Measurements from ENCODE around the gene SSH2. TPM values are rescaled to one million over a fixed set of nuclear protein-coding genes. Genes with fewer than 3 reads are reported as not detected.

Gene SSH2
- total and polyA plus RNA-seq, 3 donors from 2014 or later, result 31.0 to 62.3 (median 37.4) TPM

GRCh38 chr17:29747660-29748059 lies 182.4 kb downstream of the SSH2 start:
- no peak for DNase-seq
- intact Hi-C loops (cut with DNase I; ENCODE audit: low total_unique reads), result no loop called here
- Histone ChIP-seq H3K4me3 (no peak overlapping the region), H3K36me3 (ENCODE audit: low read depth, missing control alignments) (no peaks in the 10 kb centered on the region), H3K9me3 (no peaks in the 10 kb centered on the region), H3K27ac (no peak overlapping the region), H3K4me1 (peaks cover 7% of the 10 kb centered on the region), H3K27me3 (no peaks in the 10 kb centered on the region)
- 89 to 96% methylated on average over 1 of the region's 1 CpG for WGBS, 2 donors
- no peak for TF ChIP-seq CTCF (IDR thresholded peaks at IDR 0.05)
- no peak for TF ChIP-seq POLR2A (IDR thresholded peaks at IDR 0.05)

- Histone ChIP-seq H3K4me1 (peaks cover 7% of the 10 kb centered on the region), H3K27ac (no peak overlapping the region), H3K27me3 (no peaks in the 10 kb centered on the region), H3K9me3 (no peaks in the 10 kb centered on the region), H3K36me3 (ENCODE audit: low read depth, missing control alignments) (no peaks in the 10 kb centered on the region), H3K4me3 (no peak overlapping the region)
- no peak for DNase-seq
- intact Hi-C loops (cut with DNase I; ENCODE audit: low total_unique reads), result no loop called here
- 83 to 87% methylated on average over 4 of the region's 4 CpGs for WGBS, 2 donors
- no peak for TF ChIP-seq POLR2A (IDR thresholded peaks at IDR 0.05)
- TF ChIP-seq CTCF (IDR thresholded peaks at IDR 0.05), result no peak
Observed at GRCh38 chr17:29746669-29747068, 183.4 kb downstream of the SSH2 start.

- intact Hi-C loops (cut with DNase I; ENCODE audit: low total_unique reads), result no loop called here
- H3K27me3 ChIP-seq, result no peaks in the 10 kb centered on the region
- no peaks in the 10 kb centered on the region for H3K9me3 ChIP-seq
- no peak overlapping the region for H3K4me3 ChIP-seq
- no peak for DNase-seq
- H3K36me3 ChIP-seq (ENCODE audit: low read depth, missing control alignments), result no peaks in the 10 kb centered on the region
- WGBS, 2 donors, result 83 to 93% methylated on average over 3 to 10 of the region's 10 CpGs
- TF ChIP-seq POLR2A (IDR thresholded peaks at IDR 0.05), result no peak
- H3K27ac ChIP-seq, result no peak overlapping the region
- peaks cover 11% of the 10 kb centered on the region for H3K4me1 ChIP-seq
Observed at GRCh38 chr17:29744121-29744520, 185.9 kb downstream of the SSH2 start.

GRCh38 chr17:29742210-29742513 lies 187.9 kb downstream of the SSH2 start:
- peaks cover 11% of the 10 kb centered on the region for H3K4me1 ChIP-seq
- no peak overlapping the region for H3K4me3 ChIP-seq
- intact Hi-C loops (cut with DNase I; ENCODE audit: low total_unique reads), result no loop called here
- WGBS, 2 donors, result 76 to 84% methylated on average over 3 of the region's 3 CpGs
- no peak for DNase-seq
- H3K27ac ChIP-seq, result no peak overlapping the region
- H3K27me3 ChIP-seq, result no peaks in the 10 kb centered on the region
- no peaks in the 10 kb centered on the region for H3K9me3 ChIP-seq
- TF ChIP-seq CTCF (IDR thresholded peaks at IDR 0.05), result no peak
- no peak for TF ChIP-seq POLR2A (IDR thresholded peaks at IDR 0.05)
- H3K36me3 ChIP-seq (ENCODE audit: low read depth, missing control alignments), result no peaks in the 10 kb centered on the region

- Histone ChIP-seq H3K27ac (no peak overlapping the region), H3K4me1 (peaks cover 11% of the 10 kb centered on the region), H3K4me3 (no peak overlapping the region), H3K36me3 (ENCODE audit: low read depth, missing control alignments) (no peaks in the 10 kb centered on the region), H3K9me3 (no peaks in the 10 kb centered on the region), H3K27me3 (no peaks in the 10 kb centered on the region)
- TF ChIP-seq POLR2A (IDR thresholded peaks at IDR 0.05) (no peak), CTCF (IDR thresholded peaks at IDR 0.05) (no peak)
- intact Hi-C loops (cut with DNase I; ENCODE audit: low total_unique reads), result no loop called here
- DNase-seq, result no peak
- WGBS, 2 donors, result 58 to 70% methylated on average over 4 of the region's 4 CpGs
Observed at GRCh38 chr17:29740017-29740416, 190.0 kb downstream of the SSH2 start.
